HEK293 (cell line): ENCODE measurements around the gene CDH7.

Experiments used
- MYNN ChIP-seq: fragments of 450-650 bp; formaldehyde crosslinking; IDR thresholded peaks from 2 replicates; pipeline ENCODE4 v1.5.1; 2016; ENCODE audit warnings: missing biosample characterization, missing genetic modification characterization, borderline replicate concordance
- SCRT2 ChIP-seq: fragments of 450-650 bp; formaldehyde crosslinking; IDR thresholded peaks from 2 replicates; pipeline ENCODE4 v1.5.1; 2016; ENCODE audit warnings: missing biosample characterization, missing genetic modification characterization
- ZEB2 ChIP-seq: fragments of 450-650 bp; formaldehyde crosslinking; IDR thresholded peaks from 2 replicates; pipeline ENCODE4 v1.5.1; 2016; ENCODE audit warnings: missing biosample characterization, missing genetic modification characterization
- ZFP3 ChIP-seq: fragments of 450-650 bp; formaldehyde crosslinking; IDR thresholded peaks from 2 replicates; pipeline ENCODE4 v1.5.1; 2016; ENCODE audit warnings: low read depth, missing biosample characterization, missing genetic modification characterization
- ZNF112 ChIP-seq: fragments of 450-650 bp; formaldehyde crosslinking; IDR thresholded peaks from 2 replicates; pipeline ENCODE4 v1.5.0; 2017; ENCODE audit warnings: missing biosample characterization, missing genetic modification characterization
- ZNF501 ChIP-seq: fragments of 450-650 bp; formaldehyde crosslinking; IDR thresholded peaks from 2 replicates; pipeline ENCODE4 v1.5.1; 2016; ENCODE audit warnings: missing biosample characterization, missing genetic modification characterization
- ZNF555 ChIP-seq: fragments of 450-650 bp; formaldehyde crosslinking; conservative IDR thresholded peaks from 2 replicates; pipeline ENCODE4 v1.5.1; 2017; ENCODE audit warnings: missing biosample characterization, mild to moderate bottlenecking, missing genetic modification characterization, inconsistent platforms
- ZNF561 ChIP-seq: fragments of 450-650 bp; IDR thresholded peaks from 2 replicates; pipeline ENCODE4 v1.5.1; 2018; ENCODE audit warnings: missing biosample characterization, missing genetic modification characterization, borderline replicate concordance
- ZXDB ChIP-seq: fragments of 450-650 bp; formaldehyde crosslinking; IDR thresholded peaks from 2 replicates; pipeline ENCODE4 v1.5.1; 2016; ENCODE audit warnings: missing biosample characterization, missing genetic modification characterization
- TF ChIP-seq, protein P1 (sequence below): fragments of 450-650 bp; IDR thresholded peaks from 2 replicates; pipeline ENCODE4 v1.5.1; 2018; ENCODE audit warnings: missing biosample characterization, mild to moderate bottlenecking, missing genetic modification characterization
- TF ChIP-seq, protein P2 (sequence below): fragments of 450-650 bp; formaldehyde crosslinking; IDR thresholded peaks from 2 replicates; pipeline ENCODE4 v1.5.1; 2016; ENCODE audit warnings: missing biosample characterization, missing genetic modification characterization
- TF ChIP-seq, protein P3 (sequence below): fragments of 450-650 bp; formaldehyde crosslinking; conservative IDR thresholded peaks from 2 replicates; pipeline ENCODE4 v1.5.1; 2016; ENCODE audit warnings: low read depth, missing biosample characterization, missing genetic modification characterization
- TF ChIP-seq, protein P4 (sequence below): fragments of 450-650 bp; formaldehyde crosslinking; IDR thresholded peaks from 2 replicates; pipeline ENCODE4 v1.5.1; 2016; ENCODE audit warnings: missing biosample characterization, missing genetic modification characterization, low read depth
- TF ChIP-seq, protein P5 (sequence below): fragments of 450-650 bp; formaldehyde crosslinking; IDR thresholded peaks from 2 replicates; pipeline ENCODE4 v1.5.1; 2016; ENCODE audit warnings: missing biosample characterization, missing genetic modification characterization
- TF ChIP-seq, protein P6 (sequence below): fragments of 450-650 bp; formaldehyde crosslinking; IDR thresholded peaks from 2 replicates; pipeline ENCODE4 v1.5.1; 2016; ENCODE audit warnings: missing biosample characterization, missing genetic modification characterization
- TF ChIP-seq, protein P7 (sequence below): fragments of 450-650 bp; formaldehyde crosslinking; IDR thresholded peaks from 2 replicates; pipeline ENCODE4 v1.5.1; 2017; ENCODE audit warnings: missing biosample characterization, missing genetic modification characterization

Gene CDH7

DNA sequence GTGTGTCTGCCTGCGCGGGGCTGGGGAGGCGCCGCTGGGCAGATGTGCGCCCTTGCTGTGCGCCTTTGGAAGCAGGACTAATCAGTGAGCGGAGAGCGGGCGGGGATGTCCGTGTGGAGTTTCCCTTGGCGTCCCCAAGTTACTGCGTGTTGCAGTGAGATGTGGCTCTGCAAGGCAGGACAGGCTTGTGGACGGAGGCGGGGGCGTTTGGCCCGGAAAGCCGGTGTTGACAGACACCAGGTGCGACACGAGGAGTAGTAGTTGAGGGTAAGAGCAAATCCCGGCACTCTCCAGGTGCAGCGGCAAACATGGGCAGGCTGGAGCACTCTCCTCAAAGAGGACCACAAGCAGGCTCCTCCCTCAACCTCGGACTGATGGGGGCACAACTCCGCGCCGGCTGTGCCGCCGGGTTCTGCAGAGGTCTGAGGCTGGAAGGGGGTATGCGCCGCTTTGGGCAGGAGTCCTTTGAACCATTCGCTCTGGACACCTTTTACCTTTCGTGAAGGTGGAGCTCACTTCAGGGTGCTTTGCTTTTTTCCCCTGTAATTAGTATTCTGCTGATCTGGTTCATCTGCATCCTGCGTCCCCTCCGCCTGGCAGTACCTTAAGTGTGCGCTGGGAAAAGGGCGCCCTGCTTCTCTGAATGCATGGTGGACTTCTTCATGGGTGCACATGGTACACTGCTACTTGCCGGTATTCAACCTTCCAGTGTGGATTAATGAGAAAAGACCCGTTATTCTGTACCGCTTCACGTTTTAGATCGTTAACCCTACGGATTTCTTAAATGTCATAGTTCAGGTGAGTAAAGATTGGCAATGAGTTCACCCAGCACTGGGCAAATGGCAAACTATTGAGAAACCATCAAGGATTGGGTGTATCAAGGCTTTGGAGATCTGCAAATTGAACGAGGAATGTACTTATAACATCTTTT is 608 bp downstream of the CDH7 start (continued):
- TF ChIP-seq, protein P1, sequence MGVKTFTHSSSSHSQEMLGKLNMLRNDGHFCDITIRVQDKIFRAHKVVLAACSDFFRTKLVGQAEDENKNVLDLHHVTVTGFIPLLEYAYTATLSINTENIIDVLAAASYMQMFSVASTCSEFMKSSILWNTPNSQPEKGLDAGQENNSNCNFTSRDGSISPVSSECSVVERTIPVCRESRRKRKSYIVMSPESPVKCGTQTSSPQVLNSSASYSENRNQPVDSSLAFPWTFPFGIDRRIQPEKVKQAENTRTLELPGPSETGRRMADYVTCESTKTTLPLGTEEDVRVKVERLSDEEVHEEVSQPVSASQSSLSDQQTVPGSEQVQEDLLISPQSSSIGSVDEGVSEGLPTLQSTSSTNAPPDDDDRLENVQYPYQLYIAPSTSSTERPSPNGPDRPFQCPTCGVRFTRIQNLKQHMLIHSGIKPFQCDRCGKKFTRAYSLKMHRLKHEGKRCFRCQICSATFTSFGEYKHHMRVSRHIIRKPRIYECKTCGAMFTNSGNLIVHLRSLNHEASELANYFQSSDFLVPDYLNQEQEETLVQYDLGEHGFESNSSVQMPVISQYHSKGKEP (tag by site-specific recombination): no peak
- TF ChIP-seq ZFP3 (no peak), SCRT2 (tag by site-specific recombination) (no peak), ZNF555 (tag by site-specific recombination) (no peak), MYNN (tag by site-specific recombination) (no peak), ZNF561 (tag by site-specific recombination) (no peak), ZNF112 (tag by site-specific recombination) (no peak), ZEB2 (tag by site-specific recombination) (peak; percentile 44; the same call in 1 of the 2 replicates), ZNF501 (tag by site-specific recombination) (peak; percentile 45; the same call in 1 of the 2 replicates), ZXDB (peak; percentile 78)
- TF ChIP-seq, protein P2, sequence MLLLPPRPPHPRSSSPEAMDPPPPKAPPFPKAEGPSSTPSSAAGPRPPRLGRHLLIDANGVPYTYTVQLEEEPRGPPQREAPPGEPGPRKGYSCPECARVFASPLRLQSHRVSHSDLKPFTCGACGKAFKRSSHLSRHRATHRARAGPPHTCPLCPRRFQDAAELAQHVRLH (tag by site-specific recombination): no peak
- TF ChIP-seq, protein P3, sequence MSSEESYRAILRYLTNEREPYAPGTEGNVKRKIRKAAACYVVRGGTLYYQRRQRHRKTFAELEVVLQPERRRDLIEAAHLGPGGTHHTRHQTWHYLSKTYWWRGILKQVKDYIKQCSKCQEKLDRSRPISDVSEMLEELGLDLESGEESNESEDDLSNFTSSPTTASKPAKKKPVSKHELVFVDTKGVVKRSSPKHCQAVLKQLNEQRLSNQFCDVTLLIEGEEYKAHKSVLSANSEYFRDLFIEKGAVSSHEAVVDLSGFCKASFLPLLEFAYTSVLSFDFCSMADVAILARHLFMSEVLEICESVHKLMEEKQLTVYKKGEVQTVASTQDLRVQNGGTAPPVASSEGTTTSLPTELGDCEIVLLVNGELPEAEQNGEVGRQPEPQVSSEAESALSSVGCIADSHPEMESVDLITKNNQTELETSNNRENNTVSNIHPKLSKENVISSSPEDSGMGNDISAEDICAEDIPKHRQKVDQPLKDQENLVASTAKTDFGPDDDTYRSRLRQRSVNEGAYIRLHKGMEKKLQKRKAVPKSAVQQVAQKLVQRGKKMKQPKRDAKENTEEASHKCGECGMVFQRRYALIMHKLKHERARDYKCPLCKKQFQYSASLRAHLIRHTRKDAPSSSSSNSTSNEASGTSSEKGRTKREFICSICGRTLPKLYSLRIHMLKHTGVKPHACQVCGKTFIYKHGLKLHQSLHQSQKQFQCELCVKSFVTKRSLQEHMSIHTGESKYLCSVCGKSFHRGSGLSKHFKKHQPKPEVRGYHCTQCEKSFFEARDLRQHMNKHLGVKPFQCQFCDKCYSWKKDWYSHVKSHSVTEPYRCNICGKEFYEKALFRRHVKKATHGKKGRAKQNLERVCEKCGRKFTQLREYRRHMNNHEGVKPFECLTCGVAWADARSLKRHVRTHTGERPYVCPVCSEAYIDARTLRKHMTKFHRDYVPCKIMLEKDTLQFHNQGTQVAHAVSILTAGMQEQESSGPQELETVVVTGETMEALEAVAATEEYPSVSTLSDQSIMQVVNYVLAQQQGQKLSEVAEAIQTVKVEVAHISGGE (tag by site-specific recombination): peak; percentile 82
- TF ChIP-seq, protein P4, sequence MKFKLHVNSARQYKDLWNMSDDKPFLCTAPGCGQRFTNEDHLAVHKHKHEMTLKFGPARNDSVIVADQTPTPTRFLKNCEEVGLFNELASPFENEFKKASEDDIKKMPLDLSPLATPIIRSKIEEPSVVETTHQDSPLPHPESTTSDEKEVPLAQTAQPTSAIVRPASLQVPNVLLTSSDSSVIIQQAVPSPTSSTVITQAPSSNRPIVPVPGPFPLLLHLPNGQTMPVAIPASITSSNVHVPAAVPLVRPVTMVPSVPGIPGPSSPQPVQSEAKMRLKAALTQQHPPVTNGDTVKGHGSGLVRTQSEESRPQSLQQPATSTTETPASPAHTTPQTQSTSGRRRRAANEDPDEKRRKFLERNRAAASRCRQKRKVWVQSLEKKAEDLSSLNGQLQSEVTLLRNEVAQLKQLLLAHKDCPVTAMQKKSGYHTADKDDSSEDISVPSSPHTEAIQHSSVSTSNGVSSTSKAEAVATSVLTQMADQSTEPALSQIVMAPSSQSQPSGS: no peak
- TF ChIP-seq, protein P5, sequence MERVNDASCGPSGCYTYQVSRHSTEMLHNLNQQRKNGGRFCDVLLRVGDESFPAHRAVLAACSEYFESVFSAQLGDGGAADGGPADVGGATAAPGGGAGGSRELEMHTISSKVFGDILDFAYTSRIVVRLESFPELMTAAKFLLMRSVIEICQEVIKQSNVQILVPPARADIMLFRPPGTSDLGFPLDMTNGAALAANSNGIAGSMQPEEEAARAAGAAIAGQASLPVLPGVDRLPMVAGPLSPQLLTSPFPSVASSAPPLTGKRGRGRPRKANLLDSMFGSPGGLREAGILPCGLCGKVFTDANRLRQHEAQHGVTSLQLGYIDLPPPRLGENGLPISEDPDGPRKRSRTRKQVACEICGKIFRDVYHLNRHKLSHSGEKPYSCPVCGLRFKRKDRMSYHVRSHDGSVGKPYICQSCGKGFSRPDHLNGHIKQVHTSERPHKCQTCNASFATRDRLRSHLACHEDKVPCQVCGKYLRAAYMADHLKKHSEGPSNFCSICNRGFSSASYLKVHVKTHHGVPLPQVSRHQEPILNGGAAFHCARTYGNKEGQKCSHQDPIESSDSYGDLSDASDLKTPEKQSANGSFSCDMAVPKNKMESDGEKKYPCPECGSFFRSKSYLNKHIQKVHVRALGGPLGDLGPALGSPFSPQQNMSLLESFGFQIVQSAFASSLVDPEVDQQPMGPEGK (tag by site-specific recombination): 0 out of 2 replicates have a peak, but pooled peaks have one; percentile 7
- TF ChIP-seq, protein P6, sequence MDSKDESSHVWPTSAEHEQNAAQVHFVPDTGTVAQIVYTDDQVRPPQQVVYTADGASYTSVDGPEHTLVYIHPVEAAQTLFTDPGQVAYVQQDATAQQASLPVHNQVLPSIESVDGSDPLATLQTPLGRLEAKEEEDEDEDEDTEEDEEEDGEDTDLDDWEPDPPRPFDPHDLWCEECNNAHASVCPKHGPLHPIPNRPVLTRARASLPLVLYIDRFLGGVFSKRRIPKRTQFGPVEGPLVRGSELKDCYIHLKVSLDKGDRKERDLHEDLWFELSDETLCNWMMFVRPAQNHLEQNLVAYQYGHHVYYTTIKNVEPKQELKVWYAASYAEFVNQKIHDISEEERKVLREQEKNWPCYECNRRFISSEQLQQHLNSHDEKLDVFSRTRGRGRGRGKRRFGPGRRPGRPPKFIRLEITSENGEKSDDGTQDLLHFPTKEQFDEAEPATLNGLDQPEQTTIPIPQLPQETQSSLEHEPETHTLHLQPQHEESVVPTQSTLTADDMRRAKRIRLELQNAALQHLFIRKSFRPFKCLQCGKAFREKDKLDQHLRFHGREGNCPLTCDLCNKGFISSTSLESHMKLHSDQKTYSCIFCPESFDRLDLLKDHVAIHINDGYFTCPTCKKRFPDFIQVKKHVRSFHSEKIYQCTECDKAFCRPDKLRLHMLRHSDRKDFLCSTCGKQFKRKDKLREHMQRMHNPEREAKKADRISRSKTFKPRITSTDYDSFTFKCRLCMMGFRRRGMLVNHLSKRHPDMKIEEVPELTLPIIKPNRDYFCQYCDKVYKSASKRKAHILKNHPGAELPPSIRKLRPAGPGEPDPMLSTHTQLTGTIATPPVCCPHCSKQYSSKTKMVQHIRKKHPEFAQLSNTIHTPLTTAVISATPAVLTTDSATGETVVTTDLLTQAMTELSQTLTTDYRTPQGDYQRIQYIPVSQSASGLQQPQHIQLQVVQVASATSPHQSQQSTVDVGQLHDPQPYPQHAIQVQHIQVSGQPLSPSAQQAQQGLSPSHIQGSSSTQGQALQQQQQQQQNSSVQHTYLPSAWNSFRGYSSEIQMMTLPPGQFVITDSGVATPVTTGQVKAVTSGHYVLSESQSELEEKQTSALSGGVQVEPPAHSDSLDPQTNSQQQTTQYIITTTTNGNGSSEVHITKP (tag by site-specific recombination): peak; percentile 59
- TF ChIP-seq, protein P7, sequence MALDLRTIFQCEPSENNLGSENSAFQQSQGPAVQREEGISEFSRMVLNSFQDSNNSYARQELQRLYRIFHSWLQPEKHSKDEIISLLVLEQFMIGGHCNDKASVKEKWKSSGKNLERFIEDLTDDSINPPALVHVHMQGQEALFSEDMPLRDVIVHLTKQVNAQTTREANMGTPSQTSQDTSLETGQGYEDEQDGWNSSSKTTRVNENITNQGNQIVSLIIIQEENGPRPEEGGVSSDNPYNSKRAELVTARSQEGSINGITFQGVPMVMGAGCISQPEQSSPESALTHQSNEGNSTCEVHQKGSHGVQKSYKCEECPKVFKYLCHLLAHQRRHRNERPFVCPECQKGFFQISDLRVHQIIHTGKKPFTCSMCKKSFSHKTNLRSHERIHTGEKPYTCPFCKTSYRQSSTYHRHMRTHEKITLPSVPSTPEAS (tag by site-specific recombination): 0 out of 2 replicates have a peak, but pooled peaks have one; percentile 19
- TF ChIP-seq, all 188 proteins: peak for 18
